Liver (tissue), 9 donors: ENCODE results near the gene OR10G6. TPM values are rescaled to one million over a fixed set of nuclear protein-coding genes. Genes with fewer than 3 reads are reported as not detected.
"Not testable (repeated sequence)": the region's sequence is repeated elsewhere in the genome, so short reads cannot be mapped to it uniquely, and the experiment has no call there.

Experiments used
- DNase-seq: peaks from one replicate; pipeline ENCODE4 v3.0.0-alpha.2; 2017; ENCODE audit warnings: low spot score
- H3K27ac ChIP-seq, 2 donors: one replicate each; pipeline ENCODE4 v1.7.0; 2013; ENCODE audit warnings: inconsistent platforms in 2 of 2, low read length in 2 of 2, control low read depth in 1 of 2, low read depth in 1 of 2, mild to moderate bottlenecking in 1 of 2
- H3K27me3 ChIP-seq, 4 donors: one replicate each; pipeline versions ENCODE4 v1.6.1 to v1.7.0; 2013; ENCODE audit warnings: low read length in 3 of 4, inconsistent platforms in 1 of 4, mild to moderate bottlenecking in 1 of 4, moderate library complexity in 1 of 4; ENCODE audit not compliant: control insufficient read depth in 4 of 4, insufficient read depth in 4 of 4
- H3K36me3 ChIP-seq, 4 donors: one replicate each; pipeline versions ENCODE4 v1.6.1 to v1.7.0; 2013; ENCODE audit warnings: low read length in 3 of 4, mild to moderate bottlenecking in 3 of 4, low read depth in 1 of 4, moderate library complexity in 1 of 4; ENCODE audit not compliant: control insufficient read depth in 4 of 4, insufficient read depth in 3 of 4
- H3K4me1 ChIP-seq, 4 donors: one replicate each; pipeline versions ENCODE4 v1.6.1 to v1.7.0; 2013; ENCODE audit warnings: low read length in 3 of 4, mild to moderate bottlenecking in 3 of 4, moderate library complexity in 1 of 4; ENCODE audit not compliant: control insufficient read depth in 4 of 4, insufficient read depth in 4 of 4
- H3K4me3 ChIP-seq, 3 donors: one replicate each; pipeline versions ENCODE4 v1.6.1 to v1.7.0; 2013; ENCODE audit warnings: low read length in 3 of 3, control low read depth in 1 of 3, low read depth in 1 of 3, mild to moderate bottlenecking in 1 of 3
- H3K9ac ChIP-seq, 2 donors: one replicate each; pipeline ENCODE4 v1.7.0; 2013; ENCODE audit warnings: low read length in 2 of 2, mild to moderate bottlenecking in 2 of 2, moderate library complexity in 2 of 2, control low read depth in 1 of 2, low read depth in 1 of 2
- H3K9me3 ChIP-seq, 4 donors: one replicate each; pipeline versions ENCODE4 v1.6.1 to v1.7.0; 2013; ENCODE audit warnings: low read length in 3 of 4; ENCODE audit not compliant: control insufficient read depth in 4 of 4
- EGR1 ChIP-seq, 2 donors: IDR thresholded peaks; 2 replicates each; pipeline ENCODE4 v1.6.1; 2016 to 2018; ENCODE audit warnings: antibody characterized with exemption in 2 of 2, low read depth in 2 of 2
- FOXA1 ChIP-seq: IDR thresholded peaks from 2 replicates; pipeline ENCODE4 v1.6.1; 2016; ENCODE audit warnings: antibody characterized with exemption
- HNF4A ChIP-seq, 2 donors: conservative IDR thresholded peaks; 2 replicates each; pipeline ENCODE4 v1.6.1; 2016; ENCODE audit warnings: antibody characterized with exemption in 2 of 2, mild to moderate bottlenecking in 2 of 2
- HNF4G ChIP-seq: IDR thresholded peaks from 2 replicates; pipeline ENCODE4 v1.6.1; 2016; ENCODE audit warnings: antibody characterized with exemption
- JUND ChIP-seq, 2 donors: IDR thresholded peaks; 2 replicates each; pipeline ENCODE4 v1.6.1; 2016; ENCODE audit warnings: antibody characterized with exemption in 2 of 2
- RAD21 ChIP-seq, 2 donors: IDR thresholded peaks; 2 replicates each; pipeline ENCODE4 v1.6.1; 2016; ENCODE audit warnings: antibody characterized with exemption in 2 of 2, mild to moderate bottlenecking in 2 of 2
- RXRA ChIP-seq, 2 donors: IDR thresholded peaks; 2 replicates each; pipeline ENCODE4 v1.6.1; 2017 to 2018; ENCODE audit warnings: antibody characterized with exemption in 2 of 2, mild to moderate bottlenecking in 1 of 2
- SP1 ChIP-seq: IDR thresholded peaks from 2 replicates; pipeline ENCODE4 v1.6.1; 2018; ENCODE audit warnings: antibody characterized with exemption, mild to moderate bottlenecking
- TAF1 ChIP-seq: conservative IDR thresholded peaks from 2 replicates; pipeline ENCODE4 v1.6.1; 2016; ENCODE audit warnings: antibody characterized with exemption, mild to moderate bottlenecking
- YY1 ChIP-seq: IDR thresholded peaks from 2 replicates; pipeline ENCODE4 v1.6.1; 2016; ENCODE audit warnings: antibody characterized with exemption, mild to moderate bottlenecking
- WGBS: extraction: QIAGEN DNeasy Blood & Tissue Kit; methylation state at CpG from one replicate; pipeline ENCODE4 v1.1.7; 2013; 5-methylcytosine and 5-hydroxymethylcytosine counted together
- polyA plus RNA-seq, 2 donors: library from polyadenylated mRNA; stranded (reverse) in 1 of 2; unstranded in 1 of 2; fragments of 200-250 nt in 1 of 2; fragments of >200 nt in 1 of 2; fragmentation: Nextera tagmentation in 1 of 2; extraction: Ambion mirVana in 1 of 2; gene quantifications; one replicate each; pipeline versions ENCODE4 v1.2.1 to v1.2.3, GENCODE V29; 2013 to 2015
- total RNA-seq, 2 donors: library from RNA; depleted of rRNA; stranded (reverse); fragments of >200 nt; gene quantifications; one replicate each; pipeline ENCODE4 v1.2.3, GENCODE V29; 2014
- TF ChIP-seq, protein P1 (sequence below): IDR thresholded peaks from 2 replicates; pipeline ENCODE4 v1.6.1; 2016; ENCODE audit warnings: antibody characterized with exemption
- TF ChIP-seq, protein P2 (sequence below): IDR thresholded peaks from 2 replicates; pipeline ENCODE4 v1.6.1; 2016; ENCODE audit warnings: antibody characterized with exemption, mild to moderate bottlenecking
- TF ChIP-seq, protein P3 (sequence below): IDR thresholded peaks from 2 replicates; pipeline ENCODE4 v1.6.1; 2016; ENCODE audit warnings: antibody characterized with exemption
- TF ChIP-seq, protein P4 (sequence below): fragments of 150-350 bp; IDR thresholded peaks from 2 replicates; pipeline ENCODE4 v1.5.1; 2017; ENCODE audit warnings: improper control_type of control experiment, low read depth, low read length; ENCODE audit not compliant: missing input control
- donor health status: healthy.
- donor health status: healthy.
- donor health status: healthy.
- donor health status: healthy.
- donor health status: healthy.

Gene OR10G6
- total and polyA plus RNA-seq, 4 donors: not detected

DNA sequence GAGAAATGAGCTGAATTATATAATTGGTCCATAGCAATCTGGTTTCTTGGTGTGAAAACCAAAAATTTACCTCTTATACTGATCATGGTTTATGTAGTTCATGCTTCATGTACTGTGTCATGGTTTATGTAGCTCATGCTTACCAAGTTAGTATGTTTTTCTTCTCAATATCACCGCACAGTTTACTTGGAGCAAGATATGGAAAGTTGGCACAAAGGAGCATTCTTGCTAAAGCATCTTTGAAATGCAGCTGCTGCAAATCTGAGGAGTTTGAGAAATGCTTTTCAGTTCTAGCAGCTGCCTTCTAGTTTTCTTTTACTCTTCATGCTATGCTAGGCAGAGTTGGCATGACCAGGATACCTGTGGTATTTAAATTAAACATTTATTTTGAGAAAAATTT lies 41.7 kb upstream of the OR10G6 start:
- Histone ChIP-seq H3K9ac (no peak overlapping the region), H3K27ac (no peak overlapping the region), H3K36me3 (no peaks in the 10 kb centered on the region), H3K9me3 (no peaks in the 10 kb centered on the region), H3K27me3 (peaks cover 0 to 2% (median 0%) of the 10 kb centered on the region in 4 donors), H3K4me1 (no peaks in the 10 kb centered on the region), H3K4me3 (no peak overlapping the region)
- no peak for DNase-seq
- 88% methylated on average over 1 of the region's 1 CpG for WGBS
- TF ChIP-seq YY1: no peak
- TF ChIP-seq, protein P1, sequence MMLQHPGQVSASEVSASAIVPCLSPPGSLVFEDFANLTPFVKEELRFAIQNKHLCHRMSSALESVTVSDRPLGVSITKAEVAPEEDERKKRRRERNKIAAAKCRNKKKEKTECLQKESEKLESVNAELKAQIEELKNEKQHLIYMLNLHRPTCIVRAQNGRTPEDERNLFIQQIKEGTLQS: no peak
- TF ChIP-seq JUND (IDR thresholded peaks at IDR 0.05): no peak
- no peak for TF ChIP-seq HNF4G
- no peak for TF ChIP-seq FOXA1
- TF ChIP-seq TAF1: no peak
- TF ChIP-seq RAD21 (IDR thresholded peaks at IDR 0.05): no peak
- no peak for TF ChIP-seq RXRA (IDR thresholded peaks at IDR 0.05)
- TF ChIP-seq, protein P2, sequence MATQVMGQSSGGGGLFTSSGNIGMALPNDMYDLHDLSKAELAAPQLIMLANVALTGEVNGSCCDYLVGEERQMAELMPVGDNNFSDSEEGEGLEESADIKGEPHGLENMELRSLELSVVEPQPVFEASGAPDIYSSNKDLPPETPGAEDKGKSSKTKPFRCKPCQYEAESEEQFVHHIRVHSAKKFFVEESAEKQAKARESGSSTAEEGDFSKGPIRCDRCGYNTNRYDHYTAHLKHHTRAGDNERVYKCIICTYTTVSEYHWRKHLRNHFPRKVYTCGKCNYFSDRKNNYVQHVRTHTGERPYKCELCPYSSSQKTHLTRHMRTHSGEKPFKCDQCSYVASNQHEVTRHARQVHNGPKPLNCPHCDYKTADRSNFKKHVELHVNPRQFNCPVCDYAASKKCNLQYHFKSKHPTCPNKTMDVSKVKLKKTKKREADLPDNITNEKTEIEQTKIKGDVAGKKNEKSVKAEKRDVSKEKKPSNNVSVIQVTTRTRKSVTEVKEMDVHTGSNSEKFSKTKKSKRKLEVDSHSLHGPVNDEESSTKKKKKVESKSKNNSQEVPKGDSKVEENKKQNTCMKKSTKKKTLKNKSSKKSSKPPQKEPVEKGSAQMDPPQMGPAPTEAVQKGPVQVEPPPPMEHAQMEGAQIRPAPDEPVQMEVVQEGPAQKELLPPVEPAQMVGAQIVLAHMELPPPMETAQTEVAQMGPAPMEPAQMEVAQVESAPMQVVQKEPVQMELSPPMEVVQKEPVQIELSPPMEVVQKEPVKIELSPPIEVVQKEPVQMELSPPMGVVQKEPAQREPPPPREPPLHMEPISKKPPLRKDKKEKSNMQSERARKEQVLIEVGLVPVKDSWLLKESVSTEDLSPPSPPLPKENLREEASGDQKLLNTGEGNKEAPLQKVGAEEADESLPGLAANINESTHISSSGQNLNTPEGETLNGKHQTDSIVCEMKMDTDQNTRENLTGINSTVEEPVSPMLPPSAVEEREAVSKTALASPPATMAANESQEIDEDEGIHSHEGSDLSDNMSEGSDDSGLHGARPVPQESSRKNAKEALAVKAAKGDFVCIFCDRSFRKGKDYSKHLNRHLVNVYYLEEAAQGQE: no peak

DNA sequence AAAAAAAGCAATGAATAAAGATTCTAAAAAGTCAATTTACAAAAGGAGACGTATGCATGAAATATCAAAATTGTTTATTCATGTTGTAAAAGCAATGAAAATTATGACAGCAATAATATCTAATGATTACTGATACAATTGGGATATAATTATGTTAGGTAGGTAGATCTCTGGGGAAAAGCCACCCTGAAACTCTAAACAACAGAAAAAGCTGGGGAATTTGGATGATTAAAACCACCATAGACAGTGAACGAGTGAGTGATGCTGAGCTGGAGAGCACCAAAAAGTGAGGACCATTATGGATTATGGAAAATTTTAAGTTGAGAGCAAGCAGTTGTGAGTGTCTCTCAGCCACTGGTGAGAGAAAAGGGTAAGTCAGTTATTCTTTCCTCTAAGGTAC lies 31.5 kb upstream of the OR10G6 start, which contains the start of gene OR10G8:
Gene OR10G8, plus strand, starts transcription at position 301 of the 400 bp plus-strand sequence. CDS start 2,825 bp downstream, outside the sequence.
- no peak for DNase-seq
- Histone ChIP-seq H3K9ac (no peak within 1 kb of the TSS), H3K27ac (no peak within 1 kb of the TSS), H3K4me1 (no peaks in the 10 kb centered on the region), H3K9me3 (no peaks in the 10 kb centered on the region), H3K4me3 (no peak within 1 kb of the TSS), H3K27me3 (no peaks in the 10 kb centered on the region), H3K36me3 (no peaks in the 10 kb centered on the region)
- TF ChIP-seq, protein P2: no peak
- TF ChIP-seq SP1 (no peak), YY1 (no peak), HNF4A (conservative IDR thresholded peaks at IDR 0.05) (no peak), JUND (IDR thresholded peaks at IDR 0.05) (no peak), TAF1 (no peak), FOXA1 (no peak), EGR1 (IDR thresholded peaks at IDR 0.05; ENCODE audit: low read depth in 2 of 2) (no peak), HNF4G (no peak)
- TF ChIP-seq, protein P3, sequence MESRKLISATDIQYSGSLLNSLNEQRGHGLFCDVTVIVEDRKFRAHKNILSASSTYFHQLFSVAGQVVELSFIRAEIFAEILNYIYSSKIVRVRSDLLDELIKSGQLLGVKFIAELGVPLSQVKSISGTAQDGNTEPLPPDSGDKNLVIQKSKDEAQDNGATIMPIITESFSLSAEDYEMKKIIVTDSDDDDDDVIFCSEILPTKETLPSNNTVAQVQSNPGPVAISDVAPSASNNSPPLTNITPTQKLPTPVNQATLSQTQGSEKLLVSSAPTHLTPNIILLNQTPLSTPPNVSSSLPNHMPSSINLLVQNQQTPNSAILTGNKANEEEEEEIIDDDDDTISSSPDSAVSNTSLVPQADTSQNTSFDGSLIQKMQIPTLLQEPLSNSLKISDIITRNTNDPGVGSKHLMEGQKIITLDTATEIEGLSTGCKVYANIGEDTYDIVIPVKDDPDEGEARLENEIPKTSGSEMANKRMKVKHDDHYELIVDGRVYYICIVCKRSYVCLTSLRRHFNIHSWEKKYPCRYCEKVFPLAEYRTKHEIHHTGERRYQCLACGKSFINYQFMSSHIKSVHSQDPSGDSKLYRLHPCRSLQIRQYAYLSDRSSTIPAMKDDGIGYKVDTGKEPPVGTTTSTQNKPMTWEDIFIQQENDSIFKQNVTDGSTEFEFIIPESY: no peak
- TF ChIP-seq, protein P4, sequence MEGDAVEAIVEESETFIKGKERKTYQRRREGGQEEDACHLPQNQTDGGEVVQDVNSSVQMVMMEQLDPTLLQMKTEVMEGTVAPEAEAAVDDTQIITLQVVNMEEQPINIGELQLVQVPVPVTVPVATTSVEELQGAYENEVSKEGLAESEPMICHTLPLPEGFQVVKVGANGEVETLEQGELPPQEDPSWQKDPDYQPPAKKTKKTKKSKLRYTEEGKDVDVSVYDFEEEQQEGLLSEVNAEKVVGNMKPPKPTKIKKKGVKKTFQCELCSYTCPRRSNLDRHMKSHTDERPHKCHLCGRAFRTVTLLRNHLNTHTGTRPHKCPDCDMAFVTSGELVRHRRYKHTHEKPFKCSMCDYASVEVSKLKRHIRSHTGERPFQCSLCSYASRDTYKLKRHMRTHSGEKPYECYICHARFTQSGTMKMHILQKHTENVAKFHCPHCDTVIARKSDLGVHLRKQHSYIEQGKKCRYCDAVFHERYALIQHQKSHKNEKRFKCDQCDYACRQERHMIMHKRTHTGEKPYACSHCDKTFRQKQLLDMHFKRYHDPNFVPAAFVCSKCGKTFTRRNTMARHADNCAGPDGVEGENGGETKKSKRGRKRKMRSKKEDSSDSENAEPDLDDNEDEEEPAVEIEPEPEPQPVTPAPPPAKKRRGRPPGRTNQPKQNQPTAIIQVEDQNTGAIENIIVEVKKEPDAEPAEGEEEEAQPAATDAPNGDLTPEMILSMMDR: no peak
- 61% methylated on average over 2 of the region's 2 CpGs for WGBS

DNA sequence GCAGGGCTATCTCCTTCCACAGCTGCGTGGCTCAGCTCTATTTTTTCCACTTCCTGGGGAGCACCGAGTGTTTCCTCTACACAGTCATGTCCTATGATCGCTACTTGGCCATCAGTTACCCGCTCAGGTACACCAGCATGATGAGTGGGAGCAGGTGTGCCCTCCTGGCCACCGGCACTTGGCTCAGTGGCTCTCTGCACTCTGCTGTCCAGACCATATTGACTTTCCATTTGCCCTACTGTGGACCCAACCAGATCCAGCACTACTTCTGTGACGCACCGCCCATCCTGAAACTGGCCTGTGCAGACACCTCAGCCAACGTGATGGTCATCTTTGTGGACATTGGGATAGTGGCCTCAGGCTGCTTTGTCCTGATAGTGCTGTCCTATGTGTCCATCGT lies 20.9 kb upstream of the OR10G6 start:
- not testable (repeated sequence) for H3K27me3 ChIP-seq, H3K36me3 ChIP-seq, H3K9ac ChIP-seq, H3K4me3 ChIP-seq, DNase-seq, H3K9me3 ChIP-seq, H3K4me1 ChIP-seq, H3K27ac ChIP-seq
- 87% methylated on average over 7 of the region's 9 CpGs for WGBS
